Stimulated activated effector memory CD8-positive, alpha-beta T cell treated with anti-CD3 and anti-CD28 coated beads, Interleukin-12 subunit alpha, Interleukin-12 subunit beta, amount 100 ng/mL, for 72 hours (primary cell): Measurements from ENCODE around the gene SRR.

Experiments used
- ATAC-seq: fragments of 150-1000 bp; cut with Tn5 transposase; 2 replicates; pipeline ENCODE4 v1.10.0; 2021
- DNase-seq, 2 donors: peaks; one replicate each; pipeline ENCODE4 v3.0.0; 2021 to 2022; ENCODE audit warnings: low spot score in 2 of 2
- H3K27ac Mint-ChIP-seq: one replicate; pipeline ENCODE4 v1.8.0; 2022; ENCODE audit warnings: mild to moderate bottlenecking, mixed read lengths
- H3K36me3 Mint-ChIP-seq: one replicate; pipeline ENCODE4 v1.8.0; 2022; ENCODE audit warnings: mild to moderate bottlenecking, mixed read lengths
- H3K4me1 Mint-ChIP-seq: one replicate; pipeline ENCODE4 v1.8.0; 2022; ENCODE audit warnings: mixed read lengths
- H3K4me3 Mint-ChIP-seq: one replicate; pipeline ENCODE4 v1.8.0; 2022; ENCODE audit warnings: mild to moderate bottlenecking, mixed read lengths
- H3K9me3 Mint-ChIP-seq: one replicate; pipeline ENCODE4 v1.8.0; 2022; ENCODE audit warnings: mixed read lengths

Gene SRR

DNA sequence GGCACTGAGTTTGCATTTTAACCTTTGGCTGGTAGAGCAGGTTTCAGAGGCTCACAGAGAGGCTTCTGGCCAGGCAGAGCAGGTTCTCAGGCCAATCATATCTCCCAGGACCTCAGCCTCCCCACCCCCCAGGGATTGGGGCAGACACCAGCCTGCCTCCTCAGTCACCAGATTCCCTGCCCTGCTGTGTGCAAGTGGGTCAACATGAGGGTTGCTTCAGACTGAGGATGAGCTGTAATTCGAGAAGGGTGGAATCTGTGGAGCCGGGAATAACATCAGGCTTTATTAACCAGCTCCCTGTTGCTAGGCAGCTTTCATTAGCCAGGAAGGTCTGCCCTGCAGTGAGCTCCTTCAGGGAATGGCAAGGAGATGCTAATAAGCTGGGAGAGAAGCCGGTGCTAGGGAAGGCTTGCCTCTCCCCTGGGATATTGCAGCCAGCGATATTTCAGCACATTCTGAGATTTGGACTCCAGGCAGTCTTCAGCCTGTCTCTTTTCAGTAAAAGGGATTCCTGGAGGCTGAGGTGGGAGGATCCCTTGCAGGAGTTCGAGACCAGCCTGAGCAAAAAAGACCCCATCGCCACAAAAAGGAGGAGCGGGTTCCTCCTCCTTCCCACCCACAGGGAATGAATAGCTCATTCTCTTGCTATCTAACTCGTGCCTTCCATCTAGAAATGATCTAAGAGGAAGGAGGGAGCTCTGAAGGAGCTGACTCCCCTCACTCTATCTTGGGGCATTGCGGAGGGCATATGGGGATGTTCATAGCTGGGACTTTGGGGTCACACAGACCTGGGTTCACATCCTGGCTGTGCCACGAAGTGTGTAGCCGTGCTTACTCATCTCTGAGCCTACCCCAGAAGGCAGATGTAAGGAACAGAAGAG lies 44.3 kb downstream of the SRR start:
- Mint-ChIP-seq H3K36me3 (peaks cover 7% of the 10 kb centered on the region), H3K4me1 (no peaks in the 10 kb centered on the region), H3K4me3 (no peak overlapping the region), H3K9me3 (no peaks in the 10 kb centered on the region), H3K27ac (no peak overlapping the region)
- ATAC-seq, result no peak
- no peak for DNase-seq

DNA sequence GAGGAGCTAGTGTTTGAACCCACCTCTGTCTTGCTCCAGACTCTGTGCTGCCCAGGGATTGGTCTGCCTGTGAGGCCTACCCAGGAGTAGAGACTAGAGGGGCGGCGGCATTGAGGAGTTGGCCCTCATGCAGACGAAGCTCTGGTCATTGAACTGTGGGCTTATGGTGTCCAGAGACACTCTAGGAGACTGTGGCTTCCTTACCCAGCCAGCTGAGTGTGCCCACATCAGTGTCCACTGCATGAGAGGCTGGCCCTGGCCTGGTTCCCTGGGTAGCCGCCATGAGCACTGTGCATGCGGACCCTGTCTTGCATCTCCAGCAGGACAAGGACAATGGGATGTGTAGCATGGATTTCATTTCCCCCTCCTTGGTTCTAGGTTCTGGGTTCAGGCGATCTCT lies 47.5 kb downstream of the SRR start:
- Mint-ChIP-seq H3K9me3 (no peaks in the 10 kb centered on the region), H3K27ac (no peak overlapping the region), H3K36me3 (no peaks in the 10 kb centered on the region), H3K4me3 (no peak overlapping the region), H3K4me1 (peaks cover 14% of the 10 kb centered on the region)
- DNase-seq (no peak), ATAC-seq (no peak)

GRCh38 chr17:2354311-2354710 lies 50.6 kb downstream of the SRR start:
- no peak for DNase-seq
- H3K27ac Mint-ChIP-seq, result no peak overlapping the region
- no peak overlapping the region for H3K4me3 Mint-ChIP-seq
- H3K4me1 Mint-ChIP-seq, result peaks cover 14% of the 10 kb centered on the region
- H3K36me3 Mint-ChIP-seq, result no peaks in the 10 kb centered on the region
- no peaks in the 10 kb centered on the region for H3K9me3 Mint-ChIP-seq
- ATAC-seq, result no peak

DNA sequence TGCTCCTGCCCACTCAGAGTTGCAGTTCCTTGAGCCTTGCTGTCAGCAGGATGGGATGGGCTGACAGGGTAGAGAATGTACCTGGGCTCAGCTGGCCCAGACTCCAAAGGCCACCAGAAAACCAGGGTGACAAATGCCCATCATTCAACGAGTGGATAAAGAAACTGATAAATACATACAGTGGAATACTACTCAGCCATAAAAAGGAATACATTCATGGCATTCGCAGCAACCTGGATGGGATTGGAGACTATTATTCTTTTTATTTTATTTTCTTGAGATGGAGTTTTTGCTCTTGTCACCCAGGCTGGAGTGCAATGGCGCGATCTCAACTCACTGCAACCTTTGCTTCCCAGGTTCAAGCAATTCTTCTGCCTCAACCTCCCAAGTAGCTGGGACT lies 53.5 kb downstream of the SRR start:
- Mint-ChIP-seq H3K9me3 (no peaks in the 10 kb centered on the region), H3K4me1 (peaks cover 19% of the 10 kb centered on the region), H3K27ac (no peak overlapping the region), H3K4me3 (no peak overlapping the region), H3K36me3 (peaks cover under 1% of the 10 kb centered on the region)
- DNase-seq (no peak), ATAC-seq (no peak)

GRCh38 chr17:2357931-2358434 lies 54.2 kb downstream of the SRR start:
- no peak overlapping the region for H3K27ac Mint-ChIP-seq
- H3K36me3 Mint-ChIP-seq, result peaks cover 6% of the 10 kb centered on the region
- no peak overlapping the region for H3K4me3 Mint-ChIP-seq
- H3K4me1 Mint-ChIP-seq, result peaks cover 19% of the 10 kb centered on the region
- ATAC-seq (no peak), DNase-seq (no peak)
- no peaks in the 10 kb centered on the region for H3K9me3 Mint-ChIP-seq

GRCh38 chr17:2361010-2361760 lies 57.4 kb downstream of the SRR start:
- H3K4me1 Mint-ChIP-seq, result peaks cover 6% of the 10 kb centered on the region
- H3K9me3 Mint-ChIP-seq, result no peaks in the 10 kb centered on the region
- no peak overlapping the region for H3K27ac Mint-ChIP-seq
- no peak overlapping the region for H3K4me3 Mint-ChIP-seq
- DNase-seq (no peak), ATAC-seq (no peak)
- peaks cover 17% of the 10 kb centered on the region for H3K36me3 Mint-ChIP-seq

- peaks cover 17% of the 10 kb centered on the region for H3K36me3 Mint-ChIP-seq
- DNase-seq (no peak), ATAC-seq (no peak)
- peaks cover 6% of the 10 kb centered on the region for H3K4me1 Mint-ChIP-seq
- no peaks in the 10 kb centered on the region for H3K9me3 Mint-ChIP-seq
- H3K27ac Mint-ChIP-seq, result no peak overlapping the region
- no peak overlapping the region for H3K4me3 Mint-ChIP-seq
Observed at GRCh38 chr17:2362016-2362415, 58.3 kb downstream of the SRR start.

- Mint-ChIP-seq H3K27ac (no peak overlapping the region), H3K36me3 (peaks cover 17% of the 10 kb centered on the region), H3K9me3 (no peaks in the 10 kb centered on the region), H3K4me3 (no peak overlapping the region), H3K4me1 (peaks cover 6% of the 10 kb centered on the region)
- ATAC-seq (no peak), DNase-seq (no peak)
Observed at GRCh38 chr17:2362416-2362815, 58.7 kb downstream of the SRR start.

DNA sequence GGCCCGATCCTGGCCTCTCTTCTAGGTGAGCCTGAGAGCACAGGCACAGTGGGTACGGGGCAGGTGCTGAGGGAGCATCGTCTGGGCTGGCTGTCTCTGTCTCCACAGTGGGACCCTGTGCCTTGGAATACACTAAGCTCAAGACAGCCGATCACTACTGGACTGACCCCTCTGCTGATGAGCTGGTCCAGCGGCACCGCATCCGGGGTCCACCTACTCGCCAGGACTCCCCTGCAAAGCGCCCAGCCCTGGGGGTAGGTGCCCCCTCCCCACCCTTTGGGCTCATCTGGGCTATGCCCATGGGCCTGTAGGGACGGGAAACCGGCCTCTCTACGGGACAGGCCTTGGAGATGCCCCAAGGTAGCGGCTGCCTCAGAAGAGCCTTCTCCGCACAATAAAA lies 59.1 kb downstream of the SRR start:
- Mint-ChIP-seq H3K9me3 (no peaks in the 10 kb centered on the region), H3K4me3 (no peak overlapping the region), H3K27ac (no peak overlapping the region), H3K36me3 (peaks cover 17% of the 10 kb centered on the region), H3K4me1 (peaks cover 6% of the 10 kb centered on the region)
- no peak for ATAC-seq
- no peak for DNase-seq

- Mint-ChIP-seq H3K9me3 (no peaks in the 10 kb centered on the region), H3K27ac (no peak overlapping the region), H3K4me3 (no peak overlapping the region), H3K36me3 (peaks cover 17% of the 10 kb centered on the region), H3K4me1 (peaks cover 6% of the 10 kb centered on the region)
- no peak for DNase-seq
- ATAC-seq, result no peak
Observed at GRCh38 chr17:2363318-2363717, 59.6 kb downstream of the SRR start.

- Mint-ChIP-seq H3K4me1 (peaks cover 6% of the 10 kb centered on the region), H3K4me3 (no peak overlapping the region), H3K9me3 (no peaks in the 10 kb centered on the region), H3K36me3 (peaks cover 17% of the 10 kb centered on the region), H3K27ac (no peak overlapping the region)
- ATAC-seq (no peak), DNase-seq (no peak)
Observed at GRCh38 chr17:2363851-2364762, 60.4 kb downstream of the SRR start.

GRCh38 chr17:2364763-2365116 lies 61.0 kb downstream of the SRR start:
- no peak overlapping the region for H3K4me3 Mint-ChIP-seq

DNA sequence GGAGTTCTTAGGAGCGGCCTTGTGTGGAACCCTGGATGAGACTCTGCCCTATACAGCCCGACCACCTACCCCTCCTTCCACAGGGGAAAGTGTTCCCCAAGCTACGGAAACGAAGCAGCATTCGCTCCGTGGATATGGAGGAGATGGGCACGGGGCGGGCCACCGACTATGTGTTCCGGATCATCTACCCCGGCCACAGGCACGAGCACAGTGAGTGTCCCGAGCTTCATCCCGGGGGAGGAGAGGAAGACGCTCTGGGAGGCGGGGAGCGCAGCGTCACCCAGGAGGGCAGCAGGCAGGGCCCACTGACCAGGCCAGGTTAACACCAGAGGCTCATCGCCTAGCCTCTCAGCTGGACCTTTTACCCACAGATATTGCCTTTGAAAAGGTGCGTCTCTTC lies 61.4 kb downstream of the SRR start:
- H3K4me1 Mint-ChIP-seq, result peaks cover 6% of the 10 kb centered on the region
- no peak overlapping the region for H3K4me3 Mint-ChIP-seq
- H3K36me3 Mint-ChIP-seq, result peaks cover 17% of the 10 kb centered on the region
- H3K27ac Mint-ChIP-seq, result no peak overlapping the region
- DNase-seq (no peak), ATAC-seq (no peak)
- no peaks in the 10 kb centered on the region for H3K9me3 Mint-ChIP-seq

More at GRCh38 chr17:2364763-2365116, 61.0 kb downstream of the SRR start:
- no peaks in the 10 kb centered on the region for H3K9me3 Mint-ChIP-seq
- DNase-seq (no peak), ATAC-seq (no peak)
- peaks cover 6% of the 10 kb centered on the region for H3K4me1 Mint-ChIP-seq
- H3K36me3 Mint-ChIP-seq, result peaks cover 17% of the 10 kb centered on the region
- no peak overlapping the region for H3K27ac Mint-ChIP-seq

DNA sequence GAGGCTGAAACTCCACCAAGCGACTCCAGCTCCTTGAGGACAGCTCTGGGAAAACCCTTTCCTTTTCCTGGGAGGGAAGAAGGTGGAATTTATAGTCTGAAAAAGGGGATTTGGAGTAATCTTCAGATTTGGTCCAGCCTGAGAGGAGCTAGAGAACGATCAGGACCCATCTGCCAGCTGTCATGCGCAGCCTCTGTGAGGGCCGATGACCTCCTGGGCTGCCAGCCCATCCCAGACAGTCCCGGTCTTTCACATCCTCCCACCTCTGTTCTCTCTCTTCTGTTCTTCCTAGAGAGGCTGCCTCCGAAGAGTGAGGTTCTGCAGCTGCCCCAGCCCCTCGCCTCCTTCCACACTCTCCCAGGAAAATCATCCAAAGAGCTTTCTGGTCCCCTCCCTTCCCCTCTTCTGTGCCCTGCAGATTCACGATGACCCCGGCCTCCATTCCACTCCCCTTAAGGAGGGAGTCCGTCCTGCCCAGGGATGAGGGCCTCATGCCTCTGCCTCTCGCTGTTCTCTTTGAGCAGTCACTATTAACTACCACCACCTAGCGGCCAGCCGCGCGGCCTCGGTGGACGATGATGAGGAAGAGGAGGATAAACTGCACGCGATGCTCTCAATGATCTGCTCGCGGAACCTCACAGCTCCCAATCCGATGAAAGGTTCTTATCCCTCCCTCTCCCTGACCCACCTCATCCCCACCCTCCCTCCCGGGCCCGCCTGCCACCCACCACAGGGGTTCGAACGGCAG lies 63.2 kb downstream of the SRR start:
- Mint-ChIP-seq H3K27ac (no peak overlapping the region), H3K36me3 (peaks cover 17% of the 10 kb centered on the region)
- ATAC-seq, result no peak

More for the DNA sequence above, 63.2 kb downstream of the SRR start:
- no peaks in the 10 kb centered on the region for H3K9me3 Mint-ChIP-seq
- H3K4me1 Mint-ChIP-seq, result no peaks in the 10 kb centered on the region
- no peak overlapping the region for H3K4me3 Mint-ChIP-seq
- DNase-seq, result no peak
